ENCODE measurements around the gene TSPAN15.

Gene TSPAN15

DNA sequence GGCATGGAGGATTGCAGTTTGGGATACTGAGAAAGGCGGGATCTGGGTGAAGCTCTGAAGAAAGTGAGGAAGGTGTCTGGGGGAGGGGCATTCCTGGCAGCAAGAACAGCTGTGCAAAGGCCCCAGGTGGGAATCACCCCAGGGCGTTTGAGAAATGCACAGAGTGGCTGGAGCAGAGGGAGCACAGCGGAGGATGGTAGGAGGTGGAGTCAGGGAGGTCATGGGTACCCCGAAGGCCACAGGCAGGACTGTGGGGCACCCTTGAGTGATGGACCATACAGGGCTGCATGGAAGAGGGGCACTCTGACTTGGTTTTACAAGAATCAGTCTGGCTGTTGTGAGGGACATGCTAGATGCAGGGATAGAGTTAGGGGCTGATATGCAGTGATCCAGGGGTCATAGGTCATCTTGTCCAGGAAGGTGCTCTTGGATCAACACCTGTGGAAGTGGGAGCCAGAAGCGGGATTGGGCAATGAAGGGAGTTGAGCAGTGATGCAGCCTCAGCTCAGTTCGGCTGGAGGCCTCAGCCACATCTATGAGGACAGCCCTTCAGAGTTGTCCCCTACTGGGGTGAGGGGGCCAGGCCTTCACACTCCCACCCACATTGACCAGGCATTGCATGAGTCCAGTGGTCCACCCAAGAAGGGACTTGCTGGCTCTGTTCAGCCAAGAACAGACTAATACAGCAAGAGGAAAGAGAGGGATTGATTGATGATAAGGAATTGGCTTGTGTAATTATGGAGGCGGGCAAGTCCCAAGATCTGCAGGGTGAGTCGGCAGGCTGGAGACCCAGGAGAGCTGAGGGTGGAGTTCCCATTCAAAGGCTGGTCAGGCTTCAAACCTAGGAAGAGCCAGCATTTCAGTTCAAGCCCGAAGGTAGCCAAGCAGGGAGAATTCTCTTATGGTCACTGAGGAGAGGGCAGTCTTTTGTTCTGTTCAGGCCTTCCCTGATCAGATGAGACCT is 48.7 kb downstream of the TSPAN15 start:
- no peak for DNase-seq

DNA sequence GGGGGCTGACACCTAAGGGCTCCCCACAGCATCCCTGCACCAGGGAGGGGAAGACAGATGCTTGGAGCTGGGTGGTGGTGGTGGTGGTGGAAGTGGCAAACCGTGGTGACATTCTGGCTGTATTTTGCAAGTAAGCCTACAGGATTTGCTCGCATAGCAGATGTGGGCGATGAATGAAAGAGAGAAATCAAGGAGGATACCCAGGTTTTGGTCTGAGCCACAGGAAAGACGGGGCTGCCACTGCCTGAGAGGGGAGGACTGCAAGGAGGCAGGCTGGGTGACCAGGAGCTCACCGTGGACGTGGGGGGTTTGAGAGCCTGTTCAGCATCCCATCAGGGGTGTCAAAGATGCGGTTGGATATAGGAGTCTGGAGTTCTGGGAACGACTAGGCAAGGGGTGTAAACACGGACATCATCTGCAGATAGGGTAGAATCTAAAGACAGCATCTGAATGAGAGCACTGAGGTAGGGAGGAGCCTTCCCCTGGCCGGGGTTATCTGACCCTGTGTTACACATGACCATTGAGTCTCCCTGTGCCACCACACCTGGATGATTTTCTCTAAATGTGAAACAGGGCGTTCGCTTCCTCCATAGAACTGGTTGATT is 49.7 kb downstream of the TSPAN15 start:
- DNase-seq, result no peak

DNA sequence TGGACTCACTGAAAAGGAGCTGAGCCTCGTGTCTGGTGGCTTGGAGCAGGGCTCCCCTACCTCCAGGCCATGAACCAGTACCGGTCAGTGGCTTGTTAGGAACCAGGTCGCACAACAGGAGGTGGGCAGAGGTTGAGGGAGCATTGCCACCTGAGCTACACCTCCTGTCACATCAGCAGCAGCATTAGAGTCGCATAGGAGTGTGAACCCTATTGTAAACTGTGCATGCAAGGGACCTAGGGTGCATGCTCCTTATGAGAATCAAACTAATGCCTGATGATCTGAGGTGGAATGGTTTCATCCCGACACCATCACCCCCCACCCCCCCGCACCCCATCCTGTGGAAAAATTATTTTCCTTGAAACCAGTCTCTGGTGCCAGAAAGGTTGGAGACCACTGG is 50.4 kb downstream of the TSPAN15 start:
- no peak for DNase-seq

DNA sequence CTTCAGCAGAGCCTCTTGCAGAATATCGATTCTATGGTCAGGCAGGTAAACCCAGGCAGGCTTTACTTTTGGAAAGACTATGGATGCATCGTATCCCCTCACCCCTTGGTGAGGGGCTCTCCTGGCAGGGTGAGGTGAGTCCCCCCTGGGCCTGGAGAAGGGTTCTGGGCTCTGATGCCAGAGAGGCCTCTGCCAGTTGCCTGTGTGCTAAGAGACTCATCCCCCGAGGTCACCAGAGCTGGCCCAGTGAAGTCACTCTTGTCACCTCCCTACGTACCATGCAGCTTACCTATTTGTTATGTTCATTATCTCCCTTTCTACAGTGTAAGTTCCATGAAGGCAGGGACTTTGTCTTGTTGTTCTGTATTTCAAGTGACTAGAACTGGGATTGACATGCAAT is 51.3 kb downstream of the TSPAN15 start:
- DNase-seq, result no peak

DNA sequence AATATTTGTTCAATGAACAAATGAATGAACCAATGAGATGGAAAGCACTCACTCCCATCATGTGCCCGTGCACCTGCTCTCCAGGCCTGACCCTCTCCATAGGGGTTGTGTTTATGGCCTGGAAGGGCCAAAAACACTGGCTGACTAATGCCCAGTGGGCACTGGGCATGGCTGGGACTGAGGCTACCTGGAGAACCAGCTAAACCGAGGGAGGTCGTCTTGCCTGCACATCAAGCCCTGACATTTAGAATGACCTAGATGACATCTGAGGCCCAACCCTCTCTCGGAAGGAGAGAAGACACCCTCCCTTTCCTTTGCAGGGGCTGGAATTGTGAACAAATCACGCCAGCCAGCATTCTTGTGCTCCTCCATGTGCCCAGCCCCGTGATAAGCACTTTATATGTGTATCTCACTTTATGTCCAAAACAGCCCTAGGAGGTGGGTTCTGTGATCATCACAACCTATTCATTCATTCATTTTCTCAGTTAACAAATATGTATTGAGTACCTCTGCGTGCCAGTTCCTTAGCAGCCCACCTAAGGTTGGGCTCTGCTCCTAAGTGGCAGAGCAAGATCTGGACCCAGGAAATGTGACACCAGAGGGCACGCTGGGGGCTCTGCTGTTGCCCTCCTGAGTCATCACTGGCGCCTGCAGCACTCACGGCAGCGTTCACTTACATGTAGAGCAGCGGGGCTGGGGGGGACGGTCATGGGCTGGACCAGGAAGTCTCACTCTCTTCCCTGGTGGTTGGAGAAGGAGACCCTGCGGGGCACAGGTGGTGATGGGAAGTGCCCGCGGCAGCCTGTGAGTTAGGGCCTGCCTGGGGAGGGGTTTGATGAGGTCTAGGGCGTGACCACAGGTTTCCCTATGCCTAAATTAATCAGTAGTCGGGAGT is 52.0 kb downstream of the TSPAN15 start:
- no peak for DNase-seq

DNA sequence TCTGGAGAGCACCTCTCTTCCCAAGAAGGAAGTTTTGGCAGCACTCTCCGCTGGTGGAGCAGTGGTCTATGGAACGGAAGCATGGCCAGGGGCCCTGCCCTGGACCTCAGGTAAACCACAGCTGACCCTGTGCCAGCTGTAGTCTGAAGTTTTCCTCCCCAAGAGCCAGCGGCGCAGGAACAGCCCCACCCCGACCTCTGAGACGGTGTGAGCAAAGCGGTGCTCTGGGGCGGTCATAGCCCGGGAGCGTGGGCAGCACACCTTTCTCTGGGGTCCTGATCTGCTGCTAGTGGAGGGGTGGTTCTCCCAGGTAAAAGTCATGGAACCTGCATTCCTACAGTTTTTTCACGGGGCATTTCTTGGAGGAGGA is 52.6 kb downstream of the TSPAN15 start:
- DNase-seq, result no peak

DNA sequence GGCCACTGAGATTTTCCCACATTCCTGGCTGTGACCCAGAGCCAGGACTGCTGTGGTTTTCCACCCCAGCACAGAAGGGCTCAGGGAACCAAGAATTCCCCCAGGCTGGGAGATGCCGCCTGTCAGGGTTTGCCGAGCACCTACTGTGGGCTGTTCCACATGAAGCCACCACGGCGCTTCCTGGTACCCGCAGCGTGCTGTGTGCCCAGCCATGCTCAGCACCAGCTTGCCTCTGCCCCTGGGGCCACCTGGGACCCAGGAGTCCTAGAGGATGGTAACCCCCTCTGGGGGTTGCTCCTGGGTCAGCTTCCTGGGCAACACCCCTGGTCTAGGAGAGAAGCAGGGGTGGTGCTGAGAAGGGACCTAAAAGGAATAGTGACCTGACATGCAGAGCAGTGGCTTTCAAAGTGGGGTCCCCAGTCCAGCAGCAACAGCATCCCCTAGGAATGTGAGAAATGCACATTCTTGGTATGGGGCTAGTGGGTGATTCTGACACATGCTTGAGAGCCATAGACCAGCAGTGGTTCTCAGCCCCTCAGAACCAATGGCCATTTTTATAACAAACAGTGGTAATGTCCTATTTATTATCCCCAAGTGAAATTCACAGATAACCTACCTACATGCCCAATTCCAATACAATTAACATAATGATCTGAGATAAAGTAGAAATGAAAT is 53.4 kb downstream of the TSPAN15 start:
- no peak for DNase-seq

DNA sequence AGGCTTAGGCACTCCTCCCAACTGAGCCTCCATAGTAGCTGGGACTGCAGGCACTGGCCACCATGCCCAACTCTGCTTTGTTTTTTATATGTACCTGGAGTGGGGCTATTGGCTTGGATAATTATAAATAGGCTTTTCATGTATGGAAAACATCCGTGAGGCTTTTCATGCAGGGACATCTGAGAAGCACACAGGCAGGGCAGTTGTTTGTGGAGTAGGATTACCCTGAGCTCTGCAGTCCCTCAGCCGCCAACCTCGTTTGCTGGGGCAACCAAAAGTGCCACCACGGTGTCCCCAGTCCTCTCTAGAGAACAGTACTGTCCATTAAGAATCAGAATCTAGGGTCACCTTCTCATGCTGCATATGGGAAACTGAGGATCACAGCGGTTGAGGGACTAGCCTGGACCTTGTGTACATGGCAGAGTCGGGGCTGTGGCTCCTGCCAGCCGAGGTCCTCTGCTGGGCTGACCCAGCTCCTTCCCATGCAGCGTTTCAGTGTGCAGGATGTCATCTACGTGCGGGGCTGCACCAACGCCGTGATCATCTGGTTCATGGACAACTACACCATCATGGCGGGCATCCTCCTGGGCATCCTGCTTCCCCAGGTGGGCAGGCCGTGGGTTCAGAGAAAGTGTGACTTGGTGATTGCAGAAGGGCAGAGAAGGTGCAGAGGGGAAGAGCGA is 54.5 kb downstream of the TSPAN15 start:
- no peak for DNase-seq

DNA sequence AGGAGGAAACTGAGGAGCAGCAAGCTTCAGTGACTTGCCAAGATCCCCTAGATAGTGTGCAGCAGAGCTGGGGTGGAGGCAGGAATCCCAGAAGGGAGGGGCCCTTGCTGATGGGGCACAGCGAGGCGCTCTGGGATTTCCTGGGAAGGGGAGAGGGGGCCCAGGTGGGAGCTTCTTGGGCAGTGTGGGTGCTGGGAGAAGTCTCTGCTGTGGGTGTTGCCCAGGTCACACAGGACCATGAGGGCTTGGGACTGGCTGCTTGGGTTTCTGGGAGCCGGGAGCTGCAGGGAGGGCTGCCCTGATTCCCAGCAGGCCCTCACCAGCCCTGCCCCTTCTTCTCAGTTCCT is 55.2 kb downstream of the TSPAN15 start:
- no peak for DNase-seq

DNA sequence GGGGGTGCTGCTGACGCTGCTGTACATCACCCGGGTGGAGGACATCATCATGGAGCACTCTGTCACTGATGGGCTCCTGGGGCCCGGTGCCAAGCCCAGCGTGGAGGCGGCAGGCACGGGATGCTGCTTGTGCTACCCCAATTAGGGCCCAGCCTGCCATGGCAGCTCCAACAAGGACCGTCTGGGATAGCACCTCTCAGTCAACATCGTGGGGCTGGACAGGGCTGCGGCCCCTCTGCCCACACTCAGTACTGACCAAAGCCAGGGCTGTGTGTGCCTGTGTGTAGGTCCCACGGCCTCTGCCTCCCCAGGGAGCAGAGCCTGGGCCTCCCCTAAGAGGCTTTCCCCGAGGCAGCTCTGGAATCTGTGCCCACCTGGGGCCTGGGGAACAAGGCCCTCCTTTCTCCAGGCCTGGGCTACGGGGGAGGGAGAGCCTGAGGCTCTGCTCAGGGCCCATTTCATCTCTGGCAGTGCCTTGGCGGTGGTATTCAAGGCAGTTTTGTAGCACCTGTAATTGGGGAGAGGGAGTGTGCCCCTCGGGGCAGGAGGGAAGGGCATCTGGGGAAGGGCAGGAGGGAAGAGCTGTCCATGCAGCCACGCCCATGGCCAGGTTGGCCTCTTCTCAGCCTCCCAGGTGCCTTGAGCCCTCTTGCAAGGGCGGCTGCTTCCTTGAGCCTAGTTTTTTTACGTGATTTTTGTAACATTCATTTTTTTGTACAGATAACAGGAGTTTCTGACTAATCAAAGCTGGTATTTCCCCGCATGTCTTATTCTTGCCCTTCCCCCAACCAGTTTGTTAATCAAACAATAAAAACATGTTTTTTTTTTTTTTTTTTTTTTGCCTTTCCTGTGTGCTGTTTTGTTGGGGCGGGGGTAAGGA is 55.8 kb downstream of the TSPAN15 start:
- peak in 2 of 56 donors; percentile 41 to 45 for DNase-seq

DNA sequence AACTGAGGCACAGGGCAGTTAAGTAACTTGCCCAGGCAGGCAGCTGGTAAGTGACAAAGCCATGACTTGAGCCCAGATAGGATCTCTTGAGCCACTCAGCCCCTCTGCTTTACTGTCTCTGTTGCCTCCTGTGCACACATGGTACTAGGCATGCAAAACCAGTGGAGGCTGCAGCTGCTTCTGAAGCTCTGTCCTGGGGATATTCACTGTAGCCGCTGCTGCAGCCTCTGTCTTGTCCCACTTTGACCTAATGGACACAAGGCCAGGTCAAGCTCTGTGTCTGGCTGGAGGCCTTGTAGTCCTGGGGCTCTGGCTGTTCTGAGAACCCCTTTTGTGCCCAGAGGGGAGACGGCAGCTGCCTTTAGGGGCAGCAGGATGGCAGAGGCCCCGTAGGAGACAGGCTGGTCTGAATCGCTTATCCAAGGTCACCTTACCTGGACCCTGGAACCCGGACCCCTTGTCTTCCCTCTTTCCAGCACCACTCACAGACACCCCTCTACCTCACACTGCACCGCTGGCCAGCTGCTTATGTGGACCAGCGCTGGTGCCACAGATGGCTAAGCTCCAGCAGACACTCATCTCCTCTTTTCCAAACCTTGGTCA is 57.6 kb downstream of the TSPAN15 start:
- DNase-seq, result no peak

DNA sequence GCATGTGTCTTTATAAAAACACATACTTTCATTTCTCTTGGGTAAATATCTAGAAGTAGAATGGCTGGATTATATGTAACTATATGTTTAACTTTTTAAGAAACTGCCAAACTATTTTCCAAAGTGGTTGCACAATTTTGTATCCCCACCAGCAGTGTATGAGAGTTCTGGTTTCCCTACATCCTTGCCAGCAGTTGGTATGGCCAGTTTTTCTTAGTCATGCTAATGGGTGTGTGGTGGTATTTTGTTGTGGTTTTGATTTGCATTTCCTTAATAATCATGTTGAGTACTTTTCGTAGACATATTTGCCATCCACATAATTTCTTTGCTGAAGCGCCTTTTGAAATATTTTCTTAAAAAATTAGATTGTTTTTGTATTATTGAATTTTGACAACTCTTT is 61.6 kb downstream of the TSPAN15 start:
- DNase-seq, result no peak

DNA sequence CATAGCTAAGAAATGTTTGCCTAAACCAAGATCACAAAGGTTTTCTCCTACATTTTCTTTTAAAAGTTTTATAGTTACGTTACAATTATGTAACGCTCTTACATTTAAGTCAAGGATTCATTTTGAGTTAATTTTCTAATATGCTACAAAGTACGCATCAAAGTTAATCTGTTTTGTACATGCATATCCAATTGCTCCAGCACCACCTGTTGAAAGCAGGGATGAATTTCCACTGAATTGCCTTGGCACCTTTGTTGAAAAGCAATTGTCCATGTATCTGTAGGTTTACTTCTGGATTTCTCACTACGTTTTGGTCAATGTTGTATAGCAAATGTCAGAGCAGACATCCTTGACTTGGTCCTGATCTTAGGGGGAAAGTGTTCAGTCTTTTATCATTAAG is 62.4 kb downstream of the TSPAN15 start:
- no peak for DNase-seq

DNA sequence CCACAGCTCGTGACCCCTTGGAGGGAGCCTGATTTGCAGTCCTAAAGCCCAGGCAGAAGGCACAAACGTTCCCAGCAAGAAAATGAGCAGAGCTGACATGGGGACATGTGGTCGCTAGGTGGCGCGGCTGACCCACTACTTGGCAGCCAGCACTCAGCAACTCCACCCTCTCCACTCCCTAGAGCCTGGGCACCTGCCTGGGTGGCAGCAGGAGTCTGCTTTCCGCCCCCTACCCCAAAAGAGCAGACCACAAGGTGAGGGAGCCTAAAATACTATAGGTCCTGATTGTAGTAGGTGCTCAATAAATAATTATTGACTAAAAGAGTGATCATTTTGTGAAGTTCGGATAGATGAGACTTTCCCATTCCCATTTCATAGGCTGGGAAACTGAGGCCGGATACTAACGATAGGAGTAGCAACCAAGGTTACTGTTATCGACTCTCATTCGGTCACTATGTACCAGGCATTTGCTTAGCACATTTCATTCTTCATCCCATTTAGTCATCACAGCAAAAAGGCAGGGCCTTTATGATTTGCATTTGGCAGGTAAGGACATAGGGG is 64.5 kb downstream of the TSPAN15 start:
- peak in 20 of 56 donors; percentile 10 to 68 (median 38) for DNase-seq

DNA sequence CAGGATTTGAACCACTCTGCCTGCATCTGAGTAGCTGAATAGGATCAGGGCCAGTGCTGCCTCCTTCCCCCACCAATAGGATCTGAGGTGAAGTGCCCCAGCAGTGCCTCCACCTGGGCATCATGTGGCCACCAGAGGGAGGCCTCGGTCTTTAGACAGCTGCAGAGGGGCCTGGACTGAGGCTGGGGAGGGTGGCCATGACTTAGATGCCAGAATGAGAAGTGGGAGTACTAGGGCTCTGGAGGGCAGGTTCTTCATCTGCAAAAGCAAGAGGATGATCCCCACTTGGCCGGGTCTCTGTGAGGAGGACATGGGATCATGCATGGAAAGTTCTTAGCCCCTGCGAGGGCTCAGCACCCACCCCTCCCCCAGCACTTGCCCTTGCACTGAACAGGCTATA is 65.1 kb downstream of the TSPAN15 start:
- DNase-seq, result no peak

DNA sequence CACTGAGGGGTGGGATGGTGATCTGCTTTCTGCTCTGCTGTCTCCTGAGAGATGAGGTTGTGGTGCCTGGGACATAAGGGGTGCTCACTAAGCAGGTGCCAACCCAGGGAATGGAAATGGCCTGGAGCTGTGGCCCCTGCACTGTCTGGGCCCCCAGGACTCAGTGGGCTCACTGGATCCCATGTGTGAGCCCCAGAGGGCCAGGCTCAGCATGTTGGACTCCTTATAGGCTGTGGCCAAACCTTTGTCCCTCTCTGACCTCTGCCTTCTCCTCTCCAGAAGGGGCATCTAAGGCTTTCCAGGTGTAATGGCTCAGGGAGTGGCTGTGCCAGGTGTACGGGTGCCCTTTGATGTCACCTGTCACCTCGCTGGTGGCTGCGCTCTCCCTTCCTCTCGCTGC is 65.5 kb downstream of the TSPAN15 start:
- no peak for DNase-seq

DNA sequence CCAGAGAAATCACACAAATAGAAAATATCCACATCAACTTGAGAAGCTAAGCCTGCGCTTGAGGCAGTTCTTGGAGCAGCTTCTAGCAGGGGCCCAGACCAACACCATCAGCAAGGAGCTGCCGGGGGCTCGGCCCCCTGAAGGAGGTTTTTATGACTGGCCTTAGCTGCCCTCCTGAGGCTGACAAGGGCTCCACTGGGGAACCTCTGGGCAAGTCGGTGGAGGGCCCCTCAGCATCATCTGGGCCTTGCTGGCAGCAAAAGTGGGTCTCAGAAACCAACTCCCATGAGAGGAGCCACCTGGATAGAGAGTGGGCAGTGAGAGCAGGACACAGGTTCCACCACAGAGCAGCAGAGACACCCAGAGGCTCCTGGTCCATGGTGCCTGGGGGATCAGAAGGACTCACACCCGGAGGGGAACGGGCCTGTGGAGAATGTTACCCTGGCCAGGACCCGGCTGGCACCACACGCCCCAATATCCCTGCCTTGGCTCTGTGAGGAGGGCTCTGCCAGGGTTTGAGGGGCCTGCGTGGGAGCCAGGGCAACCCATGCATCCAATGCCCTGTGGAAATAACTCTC is 66.1 kb downstream of the TSPAN15 start:
- DNase-seq, result no peak

DNA sequence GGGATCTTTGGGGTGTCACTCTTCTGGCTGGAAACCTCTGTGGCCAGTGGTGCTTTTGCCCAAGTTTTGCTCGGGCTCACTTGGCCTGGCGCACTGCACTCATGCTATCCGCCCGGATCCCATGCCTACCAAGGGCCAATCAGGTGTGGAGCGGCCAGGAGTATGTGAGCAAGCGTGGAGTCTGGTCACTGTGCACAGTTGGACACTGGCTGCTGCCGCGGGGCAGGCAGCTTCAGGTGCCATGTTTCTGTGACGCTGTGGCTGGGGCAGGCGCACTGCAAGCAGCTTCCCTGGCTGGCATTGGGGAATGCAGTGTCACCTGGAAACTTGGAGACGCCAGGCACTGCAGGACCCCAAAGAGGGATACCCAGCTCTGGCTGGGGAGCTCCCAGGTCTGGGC is 76.7 kb downstream of the TSPAN15 start:
- no peak for DNase-seq

DNA sequence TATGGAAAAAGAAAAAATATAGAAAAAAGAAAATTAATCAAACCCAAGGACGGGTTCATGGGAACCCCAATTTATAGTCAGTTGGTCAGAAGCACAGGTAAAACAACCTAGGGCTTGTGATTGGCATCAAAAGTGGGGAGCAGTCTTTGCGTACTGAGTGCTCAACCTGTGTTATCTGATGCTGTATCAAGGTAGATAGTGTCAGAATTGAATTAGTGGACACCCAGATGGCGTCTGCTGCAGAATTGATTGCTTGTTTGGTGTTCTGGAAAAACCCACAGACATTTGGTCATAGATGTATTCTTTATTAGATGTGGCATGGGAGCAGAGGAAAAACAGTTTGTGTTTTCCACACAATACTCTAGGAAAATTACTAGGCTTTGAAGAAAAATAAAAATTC is 82.4 kb downstream of the TSPAN15 start:
- DNase-seq, result no peak

Measured in amygdala (tissue), 56 donors.